IMR-90 (cell line): Measurements from ENCODE around the gene FAM151B. TPM values are rescaled to one million over a fixed set of nuclear protein-coding genes. Genes with fewer than 3 reads are reported as not detected.

Experiments used
- ATAC-seq: fragments of 200-7000 bp; cut with Tn5 transposase; 2 replicates; pipeline ENCODE4 v1.9.1; 2020; ENCODE audit warnings: low read depth, mild to moderate bottlenecking, moderate library complexity
- BruUV-seq: library from RNA; stranded (reverse); fragments of 400-500 nt; replicated peaks from 2 replicates; lab custom pipeline; 2021; lab: Mats Ljungman, UMichigan
- CTCF ChIA-PET: fragments of 300-600 bp; formaldehyde crosslinking; extraction: SDS; loops from one replicate; lab custom pipeline; 2021; ENCODE audit warnings: antibody characterized with exemption; lab: Yijun Ruan, JAX
- POLR2A ChIA-PET: fragments of 300-600 bp; sonication (Branson Sonifier 250); formaldehyde crosslinking; loops from one replicate; lab custom pipeline; 2022; ENCODE audit warnings: antibody characterized with exemption; ENCODE audit not compliant: unreplicated experiment; lab: Charles Lee
- DNase-seq: peaks from one replicate; pipeline ENCODE4 v3.0.0; 2013
- H2AFZ ChIP-seq: replicated peaks from 2 replicates; pipeline ENCODE3; 2013; ENCODE audit warnings: low read length, mild to moderate bottlenecking; ENCODE audit not compliant: poor library complexity
- H2AK5ac ChIP-seq: 2 replicates; pipeline ENCODE4 v1.6.1; 2013; ENCODE audit warnings: low read depth, low read length, inconsistent platforms
- H2AK9ac ChIP-seq: replicated peaks from 2 replicates; pipeline ENCODE3; 2013; ENCODE audit warnings: mild to moderate bottlenecking, low read depth, low read length, moderate library complexity; ENCODE audit not compliant: poor library complexity
- H2BK120ac ChIP-seq: 2 replicates; pipeline ENCODE4 v1.6.1; 2013; ENCODE audit warnings: low read depth, low read length, inconsistent platforms
- H2BK15ac ChIP-seq: 3 replicates; pipeline ENCODE4 v1.6.1; 2013; ENCODE audit warnings: low read depth, low read length, inconsistent platforms
- H2BK20ac ChIP-seq: 2 replicates; pipeline ENCODE4 v1.6.1; 2013; ENCODE audit warnings: low read depth, mild to moderate bottlenecking, inconsistent platforms, low read length, moderate library complexity
- H2BK5ac ChIP-seq: 2 replicates; pipeline ENCODE4 v1.6.1; 2013; ENCODE audit warnings: mild to moderate bottlenecking, low read depth, low read length, inconsistent platforms; ENCODE audit not compliant: poor library complexity, severe bottlenecking
- H3K14ac ChIP-seq: replicated peaks from 2 replicates; pipeline ENCODE4 v1.6.1; 2013; ENCODE audit warnings: low read depth, low read length, inconsistent platforms
- H3K18ac ChIP-seq: 2 replicates; pipeline ENCODE4 v1.6.1; 2013; ENCODE audit warnings: low read depth, low read length, control low read depth
- H3K23ac ChIP-seq: 2 replicates; pipeline ENCODE4 v1.6.1; 2013; ENCODE audit warnings: low read depth, low read length, inconsistent platforms
- H3K27ac ChIP-seq: 2 replicates; pipeline ENCODE4 v1.5.1; 2013; ENCODE audit warnings: mild to moderate bottlenecking, control low read depth, low read length; ENCODE audit not compliant: insufficient read depth
- H3K27me3 ChIP-seq: 2 replicates; pipeline ENCODE4 v1.6.1; 2013; ENCODE audit warnings: low read length; ENCODE audit not compliant: control insufficient read depth, insufficient read depth
- H3K36me3 ChIP-seq: 2 replicates; pipeline ENCODE4 v1.6.1; 2013; ENCODE audit warnings: low read length, mixed read lengths; ENCODE audit not compliant: control insufficient read depth, insufficient read depth
- H3K4ac ChIP-seq: 2 replicates; pipeline ENCODE4 v1.6.1; 2013; ENCODE audit warnings: low read depth, low read length, inconsistent platforms
- H3K4me1 ChIP-seq: 2 replicates; pipeline ENCODE4 v1.6.1; 2013; ENCODE audit warnings: low read length, mixed read lengths; ENCODE audit not compliant: control insufficient read depth, insufficient read depth
- H3K4me2 ChIP-seq: 2 replicates; pipeline ENCODE4 v1.6.1; 2013; ENCODE audit warnings: low read depth, mild to moderate bottlenecking, control low read depth, low read length, moderate library complexity
- H3K4me3 ChIP-seq: 2 replicates; pipeline ENCODE4 v1.5.1; 2013; ENCODE audit warnings: low read depth, mild to moderate bottlenecking, control low read depth, low read length, moderate library complexity; ENCODE audit not compliant: insufficient read depth
- H3K56ac ChIP-seq: 2 replicates; pipeline ENCODE4 v1.6.1; 2013; ENCODE audit warnings: low read length, inconsistent platforms; ENCODE audit not compliant: insufficient read depth; ENCODE audit errors: extremely low read depth
- H3K79me1 ChIP-seq, 2 experiments: 2 replicates each; pipeline ENCODE4 v1.6.1; 2013; ENCODE audit warnings: low read length in 2 of 2, inconsistent platforms in 1 of 2, low read depth in 1 of 2
- H3K9ac ChIP-seq: 2 replicates; pipeline ENCODE4 v1.6.1; 2013; ENCODE audit warnings: low read depth, low read length, control low read depth
- H3K9me1 ChIP-seq: 2 replicates; pipeline ENCODE4 v1.6.1; 2013; ENCODE audit warnings: low read length, inconsistent platforms; ENCODE audit not compliant: insufficient read depth
- H3K9me3 ChIP-seq: 2 replicates; pipeline ENCODE4 v1.6.1; 2013; ENCODE audit warnings: low read length; ENCODE audit not compliant: control insufficient read depth, insufficient read depth
- H4K20me1 ChIP-seq: 2 replicates; pipeline ENCODE4 v1.6.1; 2013; ENCODE audit warnings: low read length, inconsistent platforms; ENCODE audit not compliant: insufficient read depth
- H4K5ac ChIP-seq: 2 replicates; pipeline ENCODE4 v1.6.1; 2013; ENCODE audit warnings: mild to moderate bottlenecking, low read depth, low read length, control low read depth
- H4K8ac ChIP-seq, 2 experiments: 2 replicates each; pipeline ENCODE4 v1.6.1; 2013; ENCODE audit warnings: low read depth in 2 of 2, low read length in 2 of 2, control low read depth in 1 of 2, inconsistent platforms in 1 of 2
- H4K91ac ChIP-seq: 2 replicates; pipeline ENCODE4 v1.6.1; 2013; ENCODE audit warnings: low read depth, low read length, inconsistent platforms; ENCODE audit not compliant: insufficient read depth
- BHLHE40 ChIP-seq: fragments of 150-350 bp; IDR thresholded peaks from 2 replicates; pipeline ENCODE4 v1.6.1; 2016; ENCODE audit warnings: mild to moderate bottlenecking, low read depth, low read length
- CEBPB ChIP-seq: IDR thresholded peaks from 2 replicates; pipeline ENCODE4 v1.6.1; 2012; ENCODE audit warnings: low read depth, low read length, improper control_type of control experiment
- CHD1 ChIP-seq: IDR thresholded peaks from 2 replicates; pipeline ENCODE4 v1.6.1; 2012; ENCODE audit warnings: low read depth, low read length, improper control_type of control experiment
- CTCF ChIP-seq: conservative IDR thresholded peaks from 2 replicates; pipeline ENCODE4 v1.5.1; 2012; ENCODE audit warnings: mild to moderate bottlenecking, low read depth, low read length, improper control_type of control experiment
- ELK1 ChIP-seq: fragments of 150-350 bp; IDR thresholded peaks from 2 replicates; pipeline ENCODE4 v1.6.1; 2016; ENCODE audit warnings: low read depth, mild to moderate bottlenecking, low read length, moderate library complexity, borderline replicate concordance
- FOS ChIP-seq: fragments of 150-350 bp; IDR thresholded peaks from 2 replicates; pipeline ENCODE4 v1.6.1; 2016; ENCODE audit warnings: low read depth, low read length
- MAFK ChIP-seq: IDR thresholded peaks from 2 replicates; pipeline ENCODE4 v1.6.1; 2012; ENCODE audit warnings: low read depth, low read length, improper control_type of control experiment
- MAZ ChIP-seq: IDR thresholded peaks from 2 replicates; pipeline ENCODE4 v1.6.1; 2012; ENCODE audit warnings: low read depth, mild to moderate bottlenecking, low read length, improper control_type of control experiment, moderate library complexity, borderline replicate concordance
- MXI1 ChIP-seq: IDR thresholded peaks from 2 replicates; pipeline ENCODE4 v1.6.1; 2012; ENCODE audit warnings: low read depth, mild to moderate bottlenecking, low read length, moderate library complexity, borderline replicate concordance
- NFE2L2 ChIP-seq: fragments of 150-350 bp; IDR thresholded peaks from 2 replicates; pipeline ENCODE4 v1.6.1; 2016; ENCODE audit warnings: low read depth, mild to moderate bottlenecking, low read length
- POLR2A ChIP-seq: IDR thresholded peaks from 2 replicates; pipeline ENCODE4 v1.6.1; 2012; ENCODE audit warnings: mild to moderate bottlenecking, low read depth, low read length
- RAD21 ChIP-seq: IDR thresholded peaks from 2 replicates; pipeline ENCODE4 v1.6.1; 2012; ENCODE audit warnings: low read length, improper control_type of control experiment
- RCOR1 ChIP-seq: IDR thresholded peaks from 2 replicates; pipeline ENCODE4 v1.6.1; 2012; ENCODE audit warnings: mild to moderate bottlenecking, low read length, improper control_type of control experiment; ENCODE audit not compliant: insufficient replicate concordance
- RFX5 ChIP-seq: IDR thresholded peaks from 2 replicates; pipeline ENCODE4 v1.8.0; 2012; ENCODE audit warnings: low read depth, mild to moderate bottlenecking, low read length, moderate library complexity
- SMC3 ChIP-seq: fragments of 150-350 bp; IDR thresholded peaks from 2 replicates; pipeline ENCODE4 v1.6.1; 2016; ENCODE audit warnings: low read depth, mild to moderate bottlenecking, antibody characterized with exemption, low read length, moderate library complexity
- USF2 ChIP-seq: fragments of 150-350 bp; IDR thresholded peaks from 2 replicates; pipeline ENCODE4 v1.6.1; 2017; ENCODE audit warnings: mild to moderate bottlenecking, antibody characterized with exemption, low read length, low read depth
- WGBS, 2 experiments: methylation state at CpG; one replicate each; pipeline versions ENCODE4 v1.1.5 to v1.1.7; 2013; ENCODE audit warnings: missing lambda C conversion rate in 2 of 2; ENCODE audit not compliant: insufficient read length in 1 of 2; ENCODE audit errors: extremely low coverage in 2 of 2; 5-methylcytosine and 5-hydroxymethylcytosine counted together
- dilution Hi-C: fragments of 300-500 bp; cut with HindIII; formaldehyde crosslinking; loops from one replicate; pipeline ENCODE4 v1.14.3; 2018; ENCODE audit warnings: low sequenced_read_pairs; ENCODE audit not compliant: unreplicated experiment
- in situ Hi-C: fragments of 300-500 bp; cut with MboI; formaldehyde crosslinking; loops from 3 replicates; pipeline ENCODE4 v1.14.3; 2019; ENCODE audit warnings: low sequenced_read_pairs, inconsistent platforms, mixed read lengths
- intact Hi-C: fragments of 100-400 bp; cut with micrococcal nuclease; formaldehyde crosslinking; loops from 2 replicates; pipeline ENCODE4 v1.10.0; 2022
- polyA plus RNA-seq, 3 experiments: library from polyadenylated mRNA; depleted of rRNA; stranded (reverse); fragments of >200 nt; gene quantifications; 2 replicates each; pipeline ENCODE4 v1.2.3, GENCODE V29; 2012; ENCODE audit warnings: low replicate concordance in 1 of 3
- total RNA-seq: library from RNA; depleted of rRNA; stranded (reverse); fragments of >200 nt; gene quantifications from 2 replicates; pipeline ENCODE4 v1.2.3, GENCODE V29; 2012

Gene FAM151B
- total and polyA plus RNA-seq, 2 of the 4 experiments (the other 2 are of a cell fraction) = 1.0 to 2.9 TPM

GRCh38 chr5:80573062-80573461 lies 85.2 kb downstream of the FAM151B start:
- Histone ChIP-seq H2AK5ac (no peak overlapping the region), H2AK9ac (no peak overlapping the region), H2BK20ac (no peak overlapping the region), H3K23ac (no peak overlapping the region), H2BK5ac (no peak overlapping the region), H3K79me1 (no peaks in the 10 kb centered on the region), H2AFZ (no peak overlapping the region), H3K9me1 (no peaks in the 10 kb centered on the region), H3K9me3 (peaks cover 5% of the 10 kb centered on the region), H3K27me3 (peaks cover 50% of the 10 kb centered on the region), H3K36me3 (no peaks in the 10 kb centered on the region), H3K4me2 (no peak overlapping the region), H3K56ac (no peak overlapping the region), H3K4ac (no peak overlapping the region), H4K8ac (no peak overlapping the region), H3K18ac (no peak overlapping the region), H2BK15ac (no peak overlapping the region), H3K14ac (no peak overlapping the region), H4K91ac (no peak overlapping the region), H3K4me3 (no peak overlapping the region), H3K4me1 (no peaks in the 10 kb centered on the region; the same call in 1 of the 2 replicates), H4K20me1 (no peaks in the 10 kb centered on the region), H2BK120ac (no peak overlapping the region), H3K27ac (no peak overlapping the region), H3K9ac (no peak overlapping the region), H4K5ac (no peak overlapping the region)
- CTCF ChIA-PET = no interaction called here
- TF ChIP-seq CHD1 = no peak
- TF ChIP-seq CEBPB = no peak
- no peak for TF ChIP-seq MXI1
- TF ChIP-seq RFX5 = no peak
- no peak for TF ChIP-seq ELK1
- TF ChIP-seq BHLHE40 = no peak
- TF ChIP-seq FOS = no peak
- no peak for TF ChIP-seq MAFK
- TF ChIP-seq RAD21 = no peak
- TF ChIP-seq SMC3 = no peak
- no peak for TF ChIP-seq MAZ
- TF ChIP-seq NFE2L2 = no peak
- TF ChIP-seq USF2 = no peak
- no peak for TF ChIP-seq CTCF
- no peak for TF ChIP-seq RCOR1
- no peak for TF ChIP-seq POLR2A
- POLR2A ChIA-PET = no interaction called here
- in situ Hi-C loops (no loop called here), intact Hi-C loops (no loop called here), dilution Hi-C loops (no loop called here)
- no TSS peak for BruUV-seq
- WGBS, 2 experiments = 0% methylated on average over 1 of the region's 3 CpGs; no CpG with 5 or more reads in 1 of the 2 experiments
- no peak for DNase-seq
- ATAC-seq = no peak
